GM12892 (cell line): ENCODE measurements around the gene FOXS1.

Experiments
- POLR2A ChIP-seq: IDR thresholded peaks from 2 replicates; pipeline ENCODE4 v1.6.1; 2011; ENCODE audit warnings: low read depth, low read length, control low read depth
- POLR2AphosphoS5 ChIP-seq: IDR thresholded peaks from 2 replicates; pipeline ENCODE4 v1.6.1; 2011; ENCODE audit warnings: low read depth, low read length, control low read depth

GRCh38 chr20:31817461-31817860 lies 27.9 kb downstream of the FOXS1 start:
- TF ChIP-seq POLR2AphosphoS5 (no peak), POLR2A (no peak)
